Lower leg skin (tissue), 3 donors: ENCODE results near the gene IGSF22.

Experiments used
- POLR2A ChIP-seq, 2 donors: fragments of 450-650 bp; IDR thresholded peaks; one replicate each; pipeline ENCODE4 v1.6.1; 2016 to 2017; ENCODE audit warnings: antibody characterized with exemption in 2 of 2, mild to moderate bottlenecking in 1 of 2, moderate library complexity in 1 of 2
- TF ChIP-seq, protein P1 (sequence below), 3 donors: fragments of 450-650 bp; IDR thresholded peaks; one replicate each; pipeline ENCODE4 v1.5.1; 2016; ENCODE audit warnings: antibody characterized with exemption in 3 of 3, mild to moderate bottlenecking in 3 of 3, moderate library complexity in 2 of 3

DNA sequence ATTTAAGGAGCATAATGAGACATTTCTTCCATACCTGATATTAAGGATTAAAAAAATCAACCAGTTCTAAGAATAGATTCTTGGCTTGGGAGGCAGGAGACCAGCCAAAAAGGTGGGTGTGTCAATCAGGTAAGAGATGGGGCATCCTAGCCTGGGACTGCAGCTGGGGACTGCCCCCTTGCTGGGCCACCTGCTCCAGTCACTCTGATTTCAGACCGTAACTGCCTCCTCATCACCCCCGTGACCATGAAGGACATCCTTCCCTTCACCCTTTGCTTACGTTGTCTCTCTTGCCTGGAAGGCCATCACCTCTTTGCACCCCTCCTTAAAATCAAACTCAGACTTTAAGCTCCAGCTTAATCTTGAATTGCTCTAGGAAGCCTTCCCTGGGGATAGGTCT is 47.7 kb upstream of the IGSF22 start:
- TF ChIP-seq, protein P1, sequence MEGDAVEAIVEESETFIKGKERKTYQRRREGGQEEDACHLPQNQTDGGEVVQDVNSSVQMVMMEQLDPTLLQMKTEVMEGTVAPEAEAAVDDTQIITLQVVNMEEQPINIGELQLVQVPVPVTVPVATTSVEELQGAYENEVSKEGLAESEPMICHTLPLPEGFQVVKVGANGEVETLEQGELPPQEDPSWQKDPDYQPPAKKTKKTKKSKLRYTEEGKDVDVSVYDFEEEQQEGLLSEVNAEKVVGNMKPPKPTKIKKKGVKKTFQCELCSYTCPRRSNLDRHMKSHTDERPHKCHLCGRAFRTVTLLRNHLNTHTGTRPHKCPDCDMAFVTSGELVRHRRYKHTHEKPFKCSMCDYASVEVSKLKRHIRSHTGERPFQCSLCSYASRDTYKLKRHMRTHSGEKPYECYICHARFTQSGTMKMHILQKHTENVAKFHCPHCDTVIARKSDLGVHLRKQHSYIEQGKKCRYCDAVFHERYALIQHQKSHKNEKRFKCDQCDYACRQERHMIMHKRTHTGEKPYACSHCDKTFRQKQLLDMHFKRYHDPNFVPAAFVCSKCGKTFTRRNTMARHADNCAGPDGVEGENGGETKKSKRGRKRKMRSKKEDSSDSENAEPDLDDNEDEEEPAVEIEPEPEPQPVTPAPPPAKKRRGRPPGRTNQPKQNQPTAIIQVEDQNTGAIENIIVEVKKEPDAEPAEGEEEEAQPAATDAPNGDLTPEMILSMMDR (IDR thresholded peaks at IDR 0.05), result no peak
- no peak for TF ChIP-seq POLR2A (IDR thresholded peaks at IDR 0.05)
